ENCODE data around the gene IFNL1.

IFNL1 gene

DNA sequence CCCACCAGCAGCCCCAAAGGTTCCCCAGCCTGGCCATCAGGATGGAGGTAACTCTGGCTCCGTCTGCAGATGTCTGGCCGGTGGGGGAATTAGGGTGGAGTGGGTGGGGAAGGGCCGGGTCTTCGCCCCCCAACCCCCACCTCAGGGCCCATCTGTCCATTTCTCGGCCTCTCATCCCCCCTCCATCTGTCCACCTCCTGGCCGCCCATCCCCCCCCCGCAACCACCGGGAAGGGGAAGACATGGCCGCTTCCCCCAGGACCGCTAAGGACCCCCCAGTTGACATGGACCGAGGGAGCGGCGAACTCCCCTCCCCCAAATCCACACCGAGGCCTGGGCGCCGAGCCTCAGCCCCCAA is 23.7 kb downstream of the IFNL1 start:
- peak overlapping the region; percentile 32; the same call in 1 of the 2 replicates for H3K9ac ChIP-seq (ENCODE audit: low read length)
- H3K27ac ChIP-seq (ENCODE audit: low read length), result no peak overlapping the region
- no peak for DNase-seq
- 0 out of 2 replicates have a peak overlapping the region, but pooled peaks have one; percentile 51 for H2AFZ ChIP-seq (ENCODE audit: low read length)
- H3K9me3 ChIP-seq (replicated peaks; ENCODE audit: insufficient read depth, low read length), result no peaks in the 10 kb centered on the region
- TF ChIP-seq EZH2 (optimal IDR thresholded peaks at IDR 0.05; ENCODE audit: low read depth, low read length), result no peak
- TF ChIP-seq EZH2phosphoT487 (IDR thresholded peaks at IDR 0.05; ENCODE audit: low read length), result no peak
- TF ChIP-seq, protein P1, sequence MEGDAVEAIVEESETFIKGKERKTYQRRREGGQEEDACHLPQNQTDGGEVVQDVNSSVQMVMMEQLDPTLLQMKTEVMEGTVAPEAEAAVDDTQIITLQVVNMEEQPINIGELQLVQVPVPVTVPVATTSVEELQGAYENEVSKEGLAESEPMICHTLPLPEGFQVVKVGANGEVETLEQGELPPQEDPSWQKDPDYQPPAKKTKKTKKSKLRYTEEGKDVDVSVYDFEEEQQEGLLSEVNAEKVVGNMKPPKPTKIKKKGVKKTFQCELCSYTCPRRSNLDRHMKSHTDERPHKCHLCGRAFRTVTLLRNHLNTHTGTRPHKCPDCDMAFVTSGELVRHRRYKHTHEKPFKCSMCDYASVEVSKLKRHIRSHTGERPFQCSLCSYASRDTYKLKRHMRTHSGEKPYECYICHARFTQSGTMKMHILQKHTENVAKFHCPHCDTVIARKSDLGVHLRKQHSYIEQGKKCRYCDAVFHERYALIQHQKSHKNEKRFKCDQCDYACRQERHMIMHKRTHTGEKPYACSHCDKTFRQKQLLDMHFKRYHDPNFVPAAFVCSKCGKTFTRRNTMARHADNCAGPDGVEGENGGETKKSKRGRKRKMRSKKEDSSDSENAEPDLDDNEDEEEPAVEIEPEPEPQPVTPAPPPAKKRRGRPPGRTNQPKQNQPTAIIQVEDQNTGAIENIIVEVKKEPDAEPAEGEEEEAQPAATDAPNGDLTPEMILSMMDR (IDR thresholded peaks at IDR 0.05; ENCODE audit: low read length), result no peak
- peak overlapping the region; percentile 88; the same call in 1 of the 2 replicates for H3K4me2 ChIP-seq (ENCODE audit: low read depth, low read length)
- 0 out of 2 replicates have a peak, but pooled peaks cover 3% of the 10 kb centered on the region for H3F3A ChIP-seq (ENCODE audit: insufficient read depth, low read length)
- no peaks in the 10 kb centered on the region for H3K4me1 ChIP-seq (ENCODE audit: low read length)
- no peaks in the 10 kb centered on the region for H3K27me3 ChIP-seq (replicated peaks; ENCODE audit: insufficient read depth, low read length)
- H3K79me2 ChIP-seq (ENCODE audit: low read length), result no peaks in the 10 kb centered on the region
- H3K4me3 ChIP-seq (ENCODE audit: low read length), result peak overlapping the region; percentile 65
- no peaks in the 10 kb centered on the region for H3K9me2 ChIP-seq (replicated peaks; ENCODE audit: insufficient read depth, low read length)
- H4K20me1 ChIP-seq (ENCODE audit: insufficient read depth, low read length), result no peaks in the 10 kb centered on the region
- no peaks in the 10 kb centered on the region for H3K36me3 ChIP-seq (replicated peaks; ENCODE audit: insufficient read depth, low read length)

DNA sequence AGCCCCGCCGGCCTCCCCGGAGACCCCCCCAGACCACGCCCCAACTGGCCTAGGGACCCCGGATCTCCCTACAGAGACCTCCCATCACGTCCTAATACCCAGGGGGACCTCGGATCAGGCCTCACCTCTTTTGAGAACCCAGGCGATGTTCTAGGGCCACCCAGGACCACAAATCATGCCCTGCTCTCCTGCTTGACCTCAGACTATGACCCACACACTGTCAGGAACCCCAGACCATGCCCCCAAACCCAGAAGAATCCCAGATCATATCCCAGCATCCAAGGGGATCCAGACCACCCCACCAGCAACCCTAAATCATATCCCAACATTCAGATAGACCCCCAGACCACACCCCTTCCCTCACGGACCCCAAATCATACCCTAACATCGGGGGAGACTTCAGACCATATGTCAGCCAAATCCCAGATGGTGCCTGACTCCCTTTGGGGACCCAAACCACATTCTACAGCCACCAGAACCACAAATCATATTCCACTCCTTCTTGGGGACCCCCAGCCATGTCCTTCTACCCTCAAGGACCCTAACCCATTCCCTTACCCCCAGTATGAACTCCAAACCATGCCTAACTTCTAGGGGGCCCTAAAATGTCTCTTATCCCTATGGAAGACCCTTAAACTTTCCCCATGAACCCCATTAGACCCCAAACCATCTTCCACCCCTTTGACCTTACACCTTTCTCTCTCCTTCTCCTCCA is 25.1 kb downstream of the IFNL1 start:
- Histone ChIP-seq H3K9me2 (replicated peaks; ENCODE audit: insufficient read depth, low read length) (no peaks in the 10 kb centered on the region), H3K9ac (ENCODE audit: low read length) (no peak overlapping the region), H3K27ac (ENCODE audit: low read length) (no peak overlapping the region), H2AFZ (ENCODE audit: low read length) (no peak overlapping the region), H3K4me2 (ENCODE audit: low read depth, low read length) (no peak overlapping the region), H3F3A (ENCODE audit: insufficient read depth, low read length) (0 out of 2 replicates have a peak, but pooled peaks cover 3% of the 10 kb centered on the region), H3K9me3 (replicated peaks; ENCODE audit: insufficient read depth, low read length) (no peaks in the 10 kb centered on the region), H4K20me1 (ENCODE audit: insufficient read depth, low read length) (no peaks in the 10 kb centered on the region), H3K36me3 (replicated peaks; ENCODE audit: insufficient read depth, low read length) (no peaks in the 10 kb centered on the region), H3K4me3 (ENCODE audit: low read length) (no peak overlapping the region), H3K4me1 (ENCODE audit: low read length) (no peaks in the 10 kb centered on the region), H3K79me2 (ENCODE audit: low read length) (no peaks in the 10 kb centered on the region), H3K27me3 (replicated peaks; ENCODE audit: insufficient read depth, low read length) (no peaks in the 10 kb centered on the region)
- DNase-seq, result no peak
- TF ChIP-seq EZH2phosphoT487 (IDR thresholded peaks at IDR 0.05; ENCODE audit: low read length) (no peak), EZH2 (optimal IDR thresholded peaks at IDR 0.05; ENCODE audit: low read depth, low read length) (no peak)
- TF ChIP-seq, protein P1 (IDR thresholded peaks at IDR 0.05; ENCODE audit: low read length), result no peak

GRCh38 chr19:39321832-39322176 is 25.6 kb downstream of the IFNL1 start:
- H3K9me2 ChIP-seq (replicated peaks; ENCODE audit: insufficient read depth, low read length), result no peaks in the 10 kb centered on the region
- DNase-seq, result no peak

More at GRCh38 chr19:39321832-39322176, 25.6 kb downstream of the IFNL1 start:
- H3K9me3 ChIP-seq (replicated peaks; ENCODE audit: insufficient read depth, low read length), result no peaks in the 10 kb centered on the region
- no peak overlapping the region for H3K4me3 ChIP-seq (ENCODE audit: low read length)
- no peaks in the 10 kb centered on the region for H3K79me2 ChIP-seq (ENCODE audit: low read length)
- H3K36me3 ChIP-seq (replicated peaks; ENCODE audit: insufficient read depth, low read length), result no peaks in the 10 kb centered on the region
- H2AFZ ChIP-seq (ENCODE audit: low read length), result no peak overlapping the region
- H4K20me1 ChIP-seq (ENCODE audit: insufficient read depth, low read length), result no peaks in the 10 kb centered on the region
- no peaks in the 10 kb centered on the region for H3K4me1 ChIP-seq (ENCODE audit: low read length)
- H3K4me2 ChIP-seq (ENCODE audit: low read depth, low read length), result no peak overlapping the region
- TF ChIP-seq EZH2 (optimal IDR thresholded peaks at IDR 0.05; ENCODE audit: low read depth, low read length), result no peak
- TF ChIP-seq, protein P1 (IDR thresholded peaks at IDR 0.05; ENCODE audit: low read length), result no peak
- TF ChIP-seq EZH2phosphoT487 (IDR thresholded peaks at IDR 0.05; ENCODE audit: low read length), result no peak
- no peak overlapping the region for H3K9ac ChIP-seq (ENCODE audit: low read length)
- H3K27ac ChIP-seq (ENCODE audit: low read length), result no peak overlapping the region
- 0 out of 2 replicates have a peak, but pooled peaks cover 3% of the 10 kb centered on the region for H3F3A ChIP-seq (ENCODE audit: insufficient read depth, low read length)
- H3K27me3 ChIP-seq (replicated peaks; ENCODE audit: insufficient read depth, low read length), result no peaks in the 10 kb centered on the region

Data from MM.1S (cell line).